DOHH2 (cell line): ENCODE data around the gene PDILT.
"Not testable (repeated sequence)": the region's sequence is repeated elsewhere in the genome, so short reads cannot be mapped to it uniquely, and the experiment has no call there.

Experiments used
- CTCF ChIP-seq: fragments of 200-600 bp; sonication (generic); IDR thresholded peaks from one replicate; pipeline ENCODE4 v1.5.1; 2014; ENCODE audit warnings: antibody characterized with exemption, mild to moderate bottlenecking, low read depth, low read length; ENCODE audit not compliant: poor library complexity, severe bottlenecking
- EZH2phosphoT487 ChIP-seq: fragments of 200-600 bp; sonication (generic); IDR thresholded peaks from 2 replicates; pipeline ENCODE4 v1.6.1; 2017; ENCODE audit warnings: borderline replicate concordance, mild to moderate bottlenecking, antibody characterized with exemption, low read length, moderate library complexity, mixed read lengths

DNA sequence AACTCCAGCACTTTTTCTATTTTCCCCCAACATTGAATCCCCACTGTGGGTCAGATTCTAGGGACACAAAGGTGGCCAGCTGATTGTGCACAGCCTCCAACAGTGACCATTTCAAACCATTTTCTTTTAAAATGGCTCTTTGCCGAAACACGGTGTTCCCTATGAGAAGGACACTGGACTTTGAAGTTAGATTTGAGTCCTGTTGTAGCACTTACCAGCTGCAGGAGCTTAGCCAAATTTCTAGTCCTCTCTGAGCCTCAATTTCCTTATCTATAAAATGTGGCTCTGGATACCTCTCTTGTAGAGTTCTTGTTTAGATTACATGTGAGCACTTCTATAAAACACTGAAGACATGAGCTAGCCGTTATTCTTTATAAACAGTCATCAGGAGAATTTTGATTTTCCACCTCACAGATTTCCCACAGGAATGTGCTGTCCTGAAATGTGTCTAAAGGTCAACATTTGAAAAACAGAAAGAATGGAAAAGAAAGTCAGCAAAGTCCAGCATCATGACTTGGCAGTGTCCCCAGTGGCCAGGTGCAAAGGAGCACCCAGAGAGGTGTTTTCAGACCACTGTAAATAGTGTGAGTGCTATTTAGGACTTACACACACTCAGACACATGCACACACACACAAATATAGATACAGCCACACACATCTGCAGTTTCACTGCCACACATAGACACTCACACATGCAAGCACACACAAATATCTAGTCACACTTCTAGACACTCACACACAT lies 42.3 kb upstream of the PDILT start:
- not testable (repeated sequence) for TF ChIP-seq CTCF, EZH2phosphoT487
